Brain microvascular endothelial cell (primary cell): Measurements from ENCODE around the gene TCEANC2.

Source experiments
- DNase-seq: peaks from one replicate; pipeline ENCODE4 v3.0.0-alpha.2; 2020
- H3K27ac ChIP-seq: fragments of 250-450 bp; sonication (Bioruptor Pico); 2 replicates; pipeline ENCODE4 v1.5.1; 2020; ENCODE audit warnings: mild to moderate bottlenecking, moderate library complexity
- H3K27me3 ChIP-seq: fragments of 250-450 bp; sonication (Bioruptor Pico); replicated peaks from 2 replicates; pipeline ENCODE4 v1.5.1; 2020; ENCODE audit warnings: mild to moderate bottlenecking
- H3K36me3 ChIP-seq: fragments of 250-450 bp; sonication (Bioruptor Pico); replicated peaks from 2 replicates; pipeline ENCODE4 v1.5.1; 2020; ENCODE audit warnings: mild to moderate bottlenecking
- H3K4me3 ChIP-seq: 2 replicates; pipeline ENCODE4 v1.5.1; 2011; ENCODE audit warnings: low read depth, mild to moderate bottlenecking, control low read depth, low read length, moderate library complexity
- CTCF ChIP-seq: IDR thresholded peaks from 2 replicates; pipeline ENCODE4 v1.5.1; 2011; ENCODE audit warnings: low read depth, mild to moderate bottlenecking, moderate library complexity, low read length, control low read depth, inconsistent platforms; ENCODE audit errors: missing control alignments
- in situ Hi-C: cut with HindIII; loops from 2 replicates; pipeline ENCODE4 v1.10.0; 2017; ENCODE audit warnings: low sequenced_read_pairs, low pct_ligation_motif_present

The TCEANC2 gene

GRCh38 chr1:54126271-54126815, 72.9 kb downstream of the TCEANC2 start:
- no peaks in the 10 kb centered on the region for H3K27me3 ChIP-seq
- H3K36me3 ChIP-seq: no peaks in the 10 kb centered on the region
- in situ Hi-C loops: no loop called here
- no peak overlapping the region for H3K27ac ChIP-seq
- TF ChIP-seq CTCF: no peak
- H3K4me3 ChIP-seq: no peak overlapping the region
- DNase-seq: no peak

- Histone ChIP-seq H3K27ac (no peak overlapping the region), H3K27me3 (no peaks in the 10 kb centered on the region), H3K36me3 (no peaks in the 10 kb centered on the region), H3K4me3 (no peak overlapping the region)
- TF ChIP-seq CTCF: no peak
- DNase-seq: no peak
- in situ Hi-C loops: no loop called here
Observed at GRCh38 chr1:54127594-54128300, 74.3 kb downstream of the TCEANC2 start.

- Histone ChIP-seq H3K27me3 (no peaks in the 10 kb centered on the region), H3K4me3 (no peak overlapping the region), H3K36me3 (no peaks in the 10 kb centered on the region), H3K27ac (no peak overlapping the region)
- no peak for DNase-seq
- TF ChIP-seq CTCF: no peak
- in situ Hi-C loops: no loop called here
Observed at GRCh38 chr1:54129858-54130257, 76.5 kb downstream of the TCEANC2 start.

GRCh38 chr1:54131419-54131818, 78.0 kb downstream of the TCEANC2 start:
- DNase-seq: no peak
- no peak overlapping the region for H3K4me3 ChIP-seq
- in situ Hi-C loops: no loop called here
- no peak overlapping the region for H3K27ac ChIP-seq
- no peak for TF ChIP-seq CTCF
- no peaks in the 10 kb centered on the region for H3K27me3 ChIP-seq
- H3K36me3 ChIP-seq: no peaks in the 10 kb centered on the region

- no peak for TF ChIP-seq CTCF
- Histone ChIP-seq H3K36me3 (no peaks in the 10 kb centered on the region), H3K4me3 (no peak overlapping the region), H3K27me3 (no peaks in the 10 kb centered on the region), H3K27ac (no peak overlapping the region)
- DNase-seq: no peak
- in situ Hi-C loops: no loop called here
Observed at GRCh38 chr1:54132495-54132894, 79.1 kb downstream of the TCEANC2 start.

- no peak overlapping the region for H3K4me3 ChIP-seq
- TF ChIP-seq CTCF: no peak
- no peak overlapping the region for H3K27ac ChIP-seq
- in situ Hi-C loops: no loop called here
- no peaks in the 10 kb centered on the region for H3K27me3 ChIP-seq
- no peaks in the 10 kb centered on the region for H3K36me3 ChIP-seq
- no peak for DNase-seq
Observed at GRCh38 chr1:54134295-54134694, 80.9 kb downstream of the TCEANC2 start.
